Muscle of leg (tissue), 11 donors: ENCODE results near the gene TREM1. TPM values are rescaled to one million over a fixed set of nuclear protein-coding genes. Genes with fewer than 3 reads are reported as not detected.

Experiments
- DNase-seq: peaks from one replicate; pipeline ENCODE4 v3.0.0; 2013
- H3K27ac ChIP-seq: one replicate; pipeline ENCODE4 v1.5.1; 2013; ENCODE audit warnings: mild to moderate bottlenecking, low read length, control low read depth
- H3K27me3 ChIP-seq: one replicate; pipeline ENCODE4 v1.6.1; 2013; ENCODE audit warnings: low read length; ENCODE audit not compliant: control insufficient read depth, insufficient read depth
- H3K36me3 ChIP-seq: one replicate; pipeline ENCODE4 v1.6.1; 2013; ENCODE audit warnings: low read length; ENCODE audit not compliant: control insufficient read depth, insufficient read depth
- H3K4me1 ChIP-seq: one replicate; pipeline ENCODE4 v1.6.1; 2013; ENCODE audit warnings: low read length; ENCODE audit not compliant: control insufficient read depth, insufficient read depth
- H3K4me3 ChIP-seq: one replicate; pipeline ENCODE4 v1.5.1; 2013; ENCODE audit warnings: low read length, control low read depth
- H3K9me3 ChIP-seq: replicated peaks from 2 replicates; pipeline ENCODE4 v1.6.1; 2013; ENCODE audit warnings: low read depth, low read length; ENCODE audit not compliant: control insufficient read depth
- WGBS: methylation state at CpG from one replicate; pipeline ENCODE4 v1.1.5; 2013; ENCODE audit warnings: missing lambda C conversion rate; ENCODE audit not compliant: insufficient coverage; 5-methylcytosine and 5-hydroxymethylcytosine counted together
- polyA plus RNA-seq, 8 donors: library from polyadenylated mRNA; unstranded; fragments of 120-200 nt; gene quantifications; one replicate each; pipeline versions ENCODE4 v1.2.1 to v1.2.3, GENCODE V29; 2013; ENCODE audit warnings: inconsistent platforms in 1 of 8, low replicate concordance in 1 of 8; ENCODE audit not compliant: insufficient read length in 8 of 8, insufficient read depth in 1 of 8
- total RNA-seq: library from RNA; stranded (reverse); fragments of 120-200 nt; gene quantifications from one replicate; pipeline ENCODE4 v1.2.4, GENCODE V29; 2013

Gene TREM1
- total and polyA plus RNA-seq, 9 donors, result 0.06 to 1.6 (median 0.24) TPM; not detected in 2

GRCh38 chr6:41277605-41278004 lies 8.9 kb downstream of the TREM1 start:
- Histone ChIP-seq H3K9me3 (no peaks in the 10 kb centered on the region), H3K27me3 (peaks cover 9% of the 10 kb centered on the region), H3K27ac (no peak overlapping the region), H3K4me3 (no peak overlapping the region), H3K36me3 (no peaks in the 10 kb centered on the region), H3K4me1 (peaks cover 9% of the 10 kb centered on the region)
- peak; percentile 29 for DNase-seq
- 90% methylated on average over 1 of the region's 2 CpGs for WGBS

- WGBS, result 63% methylated on average over 3 of the region's 4 CpGs
- Histone ChIP-seq H3K9me3 (no peaks in the 10 kb centered on the region), H3K27ac (no peak overlapping the region), H3K27me3 (peaks cover 12% of the 10 kb centered on the region), H3K36me3 (no peaks in the 10 kb centered on the region), H3K4me3 (no peak overlapping the region), H3K4me1 (peaks cover 9% of the 10 kb centered on the region)
- no peak for DNase-seq
These were observed 11.0 kb downstream of the TREM1 start for GRCh38 chr6:41275489-41275888.

- Histone ChIP-seq H3K27me3 (peaks cover 12% of the 10 kb centered on the region), H3K36me3 (no peaks in the 10 kb centered on the region), H3K4me3 (no peak overlapping the region), H3K27ac (no peak overlapping the region), H3K9me3 (no peaks in the 10 kb centered on the region), H3K4me1 (peaks cover 9% of the 10 kb centered on the region)
- DNase-seq, result no peak
- no CpG with 5 or more reads among the region's 2 CpGs for WGBS
These were observed 12.2 kb downstream of the TREM1 start for GRCh38 chr6:41274256-41274655.

- peaks cover 4% of the 10 kb centered on the region for H3K4me1 ChIP-seq
- H3K9me3 ChIP-seq, result no peaks in the 10 kb centered on the region
These were observed 12.8 kb downstream of the TREM1 start for GRCh38 chr6:41273714-41274113.

GRCh38 chr6:41272591-41273240 lies 13.8 kb downstream of the TREM1 start:
- Histone ChIP-seq H3K9me3 (no peaks in the 10 kb centered on the region), H3K4me3 (no peak overlapping the region), H3K4me1 (peaks cover 3% of the 10 kb centered on the region), H3K27me3 (peaks cover 8% of the 10 kb centered on the region), H3K27ac (no peak overlapping the region), H3K36me3 (no peaks in the 10 kb centered on the region)
- no peak for DNase-seq
- 93% methylated on average over 3 of the region's 5 CpGs for WGBS

More at GRCh38 chr6:41273714-41274113, 12.8 kb downstream of the TREM1 start:
- WGBS, result no CpG with 5 or more reads among the region's 5 CpGs
- Histone ChIP-seq H3K27me3 (peaks cover 10% of the 10 kb centered on the region), H3K4me3 (no peak overlapping the region), H3K27ac (no peak overlapping the region), H3K36me3 (no peaks in the 10 kb centered on the region)
- no peak for DNase-seq

- Histone ChIP-seq H3K27ac (no peak overlapping the region), H3K36me3 (no peaks in the 10 kb centered on the region), H3K27me3 (peaks cover 8% of the 10 kb centered on the region), H3K4me3 (no peak overlapping the region), H3K9me3 (no peaks in the 10 kb centered on the region), H3K4me1 (no peaks in the 10 kb centered on the region)
- peak; percentile 55 for DNase-seq
- WGBS, result 53% methylated on average over 7 of the region's 7 CpGs
These were observed 14.5 kb downstream of the TREM1 start for GRCh38 chr6:41271901-41272395.

GRCh38 chr6:41269716-41270115 lies 16.8 kb downstream of the TREM1 start:
- Histone ChIP-seq H3K4me1 (no peaks in the 10 kb centered on the region), H3K27ac (no peak overlapping the region), H3K27me3 (peaks cover 3% of the 10 kb centered on the region), H3K36me3 (no peaks in the 10 kb centered on the region), H3K9me3 (no peaks in the 10 kb centered on the region), H3K4me3 (no peak overlapping the region)
- 75% methylated on average over 4 of the region's 4 CpGs for WGBS
- no peak for DNase-seq

- DNase-seq, result no peak
- Histone ChIP-seq H3K9me3 (no peaks in the 10 kb centered on the region), H3K4me1 (no peaks in the 10 kb centered on the region), H3K4me3 (no peak overlapping the region), H3K27me3 (peaks cover 3% of the 10 kb centered on the region), H3K36me3 (no peaks in the 10 kb centered on the region), H3K27ac (no peak overlapping the region)
- no CpG with 5 or more reads among the region's 2 CpGs for WGBS
These were observed 17.3 kb downstream of the TREM1 start for GRCh38 chr6:41269166-41269565.

- Histone ChIP-seq H3K4me3 (no peak overlapping the region), H3K4me1 (no peaks in the 10 kb centered on the region), H3K27ac (no peak overlapping the region), H3K36me3 (no peaks in the 10 kb centered on the region), H3K9me3 (peaks cover 2% of the 10 kb centered on the region), H3K27me3 (peaks cover 3% of the 10 kb centered on the region)
- DNase-seq, result no peak
These were observed 18.0 kb downstream of the TREM1 start for GRCh38 chr6:41268478-41268877.

GRCh38 chr6:41266541-41266940 lies 19.9 kb downstream of the TREM1 start:
- Histone ChIP-seq H3K27ac (no peak overlapping the region), H3K9me3 (peaks cover 10% of the 10 kb centered on the region), H3K4me3 (no peak overlapping the region), H3K4me1 (no peaks in the 10 kb centered on the region), H3K36me3 (no peaks in the 10 kb centered on the region), H3K27me3 (no peaks in the 10 kb centered on the region)
- no peak for DNase-seq

- no peaks in the 10 kb centered on the region for H3K36me3 ChIP-seq
- H3K27ac ChIP-seq, result no peak overlapping the region
- no CpG with 5 or more reads among the region's 1 CpG for WGBS
- no peak overlapping the region for H3K4me3 ChIP-seq
- peaks cover 16% of the 10 kb centered on the region for H3K9me3 ChIP-seq
- no peaks in the 10 kb centered on the region for H3K4me1 ChIP-seq
- DNase-seq, result no peak
- no peaks in the 10 kb centered on the region for H3K27me3 ChIP-seq
These were observed 23.2 kb downstream of the TREM1 start for GRCh38 chr6:41263267-41263666.
